GM13976 (cell line): Measurements from ENCODE around the gene HYAL3.

ENCODE experiments used
- DNase-seq: peaks from one replicate; pipeline ENCODE4 v3.0.0; 2012; ENCODE audit warnings: low spot score
- in situ Hi-C: fragments of 300-500 bp; cut with MboI; formaldehyde crosslinking; loops from one replicate; pipeline ENCODE4 v1.12.0; 2022; ENCODE audit warnings: low sequenced_read_pairs, mixed read lengths, inconsistent platforms; ENCODE audit not compliant: unreplicated experiment
- TF ChIP-seq, protein P1 (sequence below): IDR thresholded peaks from 2 replicates; pipeline ENCODE4 v1.5.1; 2012; ENCODE audit warnings: borderline replicate concordance, mild to moderate bottlenecking; ENCODE audit not compliant: insufficient read depth; ENCODE audit errors: extremely low read depth, missing control alignments, control extremely low read depth

The HYAL3 gene

DNA sequence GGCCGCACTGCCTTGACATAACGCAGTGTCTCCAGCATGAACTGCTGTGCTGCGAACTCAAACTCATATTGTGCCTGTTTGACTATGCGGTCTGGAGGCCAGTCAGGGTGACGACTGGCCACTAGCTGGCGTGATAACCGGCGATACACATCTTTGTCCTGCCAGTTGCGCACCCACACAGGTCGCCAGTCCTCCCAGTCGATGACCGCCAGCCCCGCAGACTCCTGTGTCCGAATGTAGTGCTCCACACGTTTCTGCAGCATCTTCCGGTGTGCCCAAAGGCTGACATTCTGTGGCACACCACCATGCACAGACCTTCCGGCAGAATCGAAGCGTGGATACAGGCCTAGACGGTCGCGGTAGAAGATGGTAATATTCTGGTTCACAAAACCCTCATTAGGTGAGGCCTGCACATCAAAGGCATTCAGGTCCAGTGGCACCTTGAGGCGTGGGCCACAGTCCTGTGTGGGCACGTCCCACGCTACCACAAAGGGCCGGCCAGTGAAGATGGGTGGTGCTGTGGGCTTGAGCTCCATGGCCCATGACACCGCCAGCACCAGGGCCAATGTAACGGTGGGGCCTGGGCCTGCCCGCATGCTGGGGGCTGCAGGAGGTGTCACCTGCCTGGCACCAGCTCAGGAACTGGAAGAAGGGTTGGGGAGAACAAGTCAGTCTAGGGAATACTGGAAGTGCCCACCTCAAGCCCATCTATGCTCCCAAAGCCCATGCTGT lies 20.9 kb upstream of the HYAL3 start:
- TF ChIP-seq, protein P1, sequence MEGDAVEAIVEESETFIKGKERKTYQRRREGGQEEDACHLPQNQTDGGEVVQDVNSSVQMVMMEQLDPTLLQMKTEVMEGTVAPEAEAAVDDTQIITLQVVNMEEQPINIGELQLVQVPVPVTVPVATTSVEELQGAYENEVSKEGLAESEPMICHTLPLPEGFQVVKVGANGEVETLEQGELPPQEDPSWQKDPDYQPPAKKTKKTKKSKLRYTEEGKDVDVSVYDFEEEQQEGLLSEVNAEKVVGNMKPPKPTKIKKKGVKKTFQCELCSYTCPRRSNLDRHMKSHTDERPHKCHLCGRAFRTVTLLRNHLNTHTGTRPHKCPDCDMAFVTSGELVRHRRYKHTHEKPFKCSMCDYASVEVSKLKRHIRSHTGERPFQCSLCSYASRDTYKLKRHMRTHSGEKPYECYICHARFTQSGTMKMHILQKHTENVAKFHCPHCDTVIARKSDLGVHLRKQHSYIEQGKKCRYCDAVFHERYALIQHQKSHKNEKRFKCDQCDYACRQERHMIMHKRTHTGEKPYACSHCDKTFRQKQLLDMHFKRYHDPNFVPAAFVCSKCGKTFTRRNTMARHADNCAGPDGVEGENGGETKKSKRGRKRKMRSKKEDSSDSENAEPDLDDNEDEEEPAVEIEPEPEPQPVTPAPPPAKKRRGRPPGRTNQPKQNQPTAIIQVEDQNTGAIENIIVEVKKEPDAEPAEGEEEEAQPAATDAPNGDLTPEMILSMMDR = no peak
- in situ Hi-C loops = no loop called here
- DNase-seq = no peak

DNA sequence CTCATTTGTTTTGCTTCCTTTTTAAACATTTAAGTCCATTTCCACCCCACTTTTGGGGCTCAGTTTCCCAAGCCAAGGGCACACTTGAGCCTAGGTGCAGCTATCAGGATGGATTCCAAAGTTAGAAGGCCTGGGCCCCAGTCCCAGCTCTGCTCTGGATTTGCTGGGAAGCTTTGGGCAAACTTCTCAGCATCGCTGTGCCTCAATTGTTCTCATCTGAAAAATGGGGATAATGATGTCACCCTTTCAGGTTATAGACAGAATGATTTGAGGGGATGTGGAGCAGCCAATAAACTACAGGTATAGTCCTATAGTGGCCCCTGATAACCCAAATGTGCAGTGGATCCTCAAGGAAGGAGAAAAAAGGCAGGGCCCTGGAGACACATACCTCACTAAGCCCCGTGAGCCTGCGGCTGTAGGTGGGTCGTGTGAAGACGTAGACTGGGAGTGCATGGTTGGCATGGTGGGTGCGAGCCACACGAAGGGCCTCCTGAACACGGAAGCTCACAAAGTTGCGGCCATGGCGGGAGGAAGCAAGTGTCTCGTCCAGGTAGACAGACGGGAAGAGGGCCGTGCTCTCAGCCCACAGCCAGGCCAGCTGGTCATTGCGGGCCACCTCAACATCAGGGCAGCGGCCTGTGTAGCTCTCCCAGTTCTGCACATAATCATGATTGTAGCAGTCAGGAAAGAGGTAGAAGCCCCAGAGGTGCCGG lies 20.1 kb upstream of the HYAL3 start:
- TF ChIP-seq, protein P1 = no peak
- in situ Hi-C loops = no loop called here
- no peak for DNase-seq

DNA sequence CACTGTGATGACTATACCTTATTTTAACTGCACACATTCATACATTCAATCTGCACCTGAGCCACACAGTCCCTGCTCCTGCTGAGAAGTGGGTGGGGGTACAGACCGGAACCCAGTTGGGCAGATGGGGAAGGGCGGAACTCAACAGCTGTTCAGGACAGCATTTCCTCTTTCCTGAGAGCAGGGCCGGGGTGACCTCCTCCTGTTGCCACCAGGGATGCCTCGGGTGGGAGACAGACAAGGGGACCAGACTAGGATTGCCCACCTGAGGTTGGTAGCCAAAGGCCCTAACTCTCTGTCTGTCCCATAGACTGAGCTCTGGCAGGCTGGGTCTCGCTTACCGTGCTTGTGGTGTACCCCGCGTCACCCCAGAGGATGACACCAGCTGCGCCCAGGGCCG lies 19.4 kb upstream of the HYAL3 start:
- TF ChIP-seq, protein P1 = no peak
- DNase-seq = no peak
- in situ Hi-C loops = no loop called here

DNA sequence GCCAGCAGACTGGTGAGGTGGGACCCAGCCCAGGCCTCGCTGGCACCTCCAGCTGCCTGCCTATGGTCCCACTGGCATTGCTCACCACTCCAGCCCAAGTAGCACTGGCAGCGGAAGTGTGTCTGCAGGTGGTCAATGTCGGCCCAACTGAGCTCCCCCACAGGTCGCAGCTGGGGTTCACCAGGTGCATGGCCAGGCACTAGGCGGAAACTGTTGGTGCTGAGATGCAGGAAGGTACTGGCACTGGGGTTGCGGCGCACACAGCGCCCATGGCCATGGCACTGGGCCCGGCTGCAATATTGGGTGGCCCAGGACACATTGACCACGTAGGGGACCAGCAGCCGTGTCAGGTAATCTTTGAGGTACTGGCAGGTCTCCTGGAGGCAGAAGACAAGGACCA lies 19.0 kb upstream of the HYAL3 start:
- in situ Hi-C loops = no loop called here
- TF ChIP-seq, protein P1 = no peak
- DNase-seq = no peak

DNA sequence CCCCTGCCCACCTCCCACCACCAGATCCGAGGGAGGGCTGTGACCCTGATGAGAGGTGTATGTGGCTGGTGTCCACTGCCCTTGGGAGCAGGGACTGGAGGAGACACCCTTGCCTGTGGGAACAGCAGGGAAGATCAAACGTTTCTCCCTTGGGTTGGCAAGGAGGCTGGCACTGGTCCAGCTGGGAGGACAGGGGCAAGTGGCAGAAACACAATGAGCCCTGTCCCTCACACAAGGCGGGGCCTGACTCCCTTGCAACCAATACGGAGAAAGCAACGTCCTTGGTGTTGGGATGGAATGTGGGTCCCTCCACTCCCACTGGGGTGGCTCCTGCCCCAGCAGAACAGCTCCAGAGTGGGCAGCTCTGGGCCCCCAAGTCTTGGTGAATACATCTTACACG lies 18.1 kb upstream of the HYAL3 start:
- in situ Hi-C loops = no loop called here
- DNase-seq = no peak
- TF ChIP-seq, protein P1 = no peak

DNA sequence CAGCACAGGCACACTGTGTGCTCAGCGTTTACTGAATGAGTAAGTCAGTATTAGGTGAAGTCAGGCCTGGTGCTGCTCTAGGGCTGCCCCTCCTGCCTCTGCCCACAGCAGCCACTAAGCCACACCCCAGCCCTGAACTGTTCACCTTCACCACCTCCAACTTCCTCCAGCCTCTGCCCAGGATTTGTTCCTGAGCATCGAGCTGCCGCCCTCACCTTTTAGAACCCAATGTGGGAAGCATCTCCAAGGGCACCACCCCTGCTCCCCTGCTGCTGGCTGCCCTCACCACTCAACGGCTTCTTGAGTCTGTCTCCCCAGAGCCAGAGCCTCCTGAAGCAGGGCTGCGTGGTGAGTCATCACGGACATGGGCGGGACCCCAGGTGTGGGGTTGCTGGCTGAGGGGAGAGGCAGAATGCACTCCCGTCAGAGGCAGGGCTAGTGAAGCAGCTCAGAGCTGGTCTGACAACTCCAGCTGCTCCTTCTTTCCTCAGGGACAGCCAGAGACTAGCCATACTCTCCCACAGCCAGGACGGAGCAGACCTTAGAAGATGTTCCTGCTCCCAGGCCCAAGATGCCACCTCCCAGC lies 17.5 kb upstream of the HYAL3 start:
- TF ChIP-seq, protein P1 = no peak
- in situ Hi-C loops = no loop called here
- no peak for DNase-seq
